Measurements from ENCODE around the gene THUMPD3.

The THUMPD3 gene

GRCh38 chr3:9362731-9363530, at the start of gene THUMPD3:
THUMPD3 (plus strand) TSS chr3:9363054; CDS start chr3:9365069, 2,015 bp downstream.
- peak; percentile 80 to 88 for DNase-seq (ENCODE audit: low read depth in 2 of 2, low spot score in 1 of 2)

- DNase-seq (ENCODE audit: low read depth in 2 of 2, low spot score in 1 of 2): no peak
Measured at GRCh38 chr3:9314796-9315195, 48.1 kb upstream of the THUMPD3 start.

GRCh38 chr3:9316881-9317361, 45.9 kb upstream of the THUMPD3 start:
- no peak for DNase-seq (ENCODE audit: low read depth in 2 of 2, low spot score in 1 of 2)

GRCh38 chr3:9322780-9323179, 40.1 kb upstream of the THUMPD3 start:
- DNase-seq (ENCODE audit: low read depth in 2 of 2, low spot score in 1 of 2): no peak

GRCh38 chr3:9324944-9325343, 37.9 kb upstream of the THUMPD3 start:
- no peak for DNase-seq (ENCODE audit: low read depth in 2 of 2, low spot score in 1 of 2)

- DNase-seq (ENCODE audit: low read depth in 2 of 2, low spot score in 1 of 2): no peak
Measured at GRCh38 chr3:9327578-9327977, 35.3 kb upstream of the THUMPD3 start.

- DNase-seq (ENCODE audit: low read depth in 2 of 2, low spot score in 1 of 2): no peak
Measured at GRCh38 chr3:9330166-9330703, 32.6 kb upstream of the THUMPD3 start.

- DNase-seq (ENCODE audit: low read depth in 2 of 2, low spot score in 1 of 2): no peak
Measured at GRCh38 chr3:9331171-9331570, 31.7 kb upstream of the THUMPD3 start.

- DNase-seq (ENCODE audit: low read depth in 2 of 2, low spot score in 1 of 2): no peak
Measured at GRCh38 chr3:9332250-9333030, 30.4 kb upstream of the THUMPD3 start.

- DNase-seq (ENCODE audit: low read depth in 2 of 2, low spot score in 1 of 2): no peak
Measured at GRCh38 chr3:9339761-9340471, 22.9 kb upstream of the THUMPD3 start.

GRCh38 chr3:9340472-9340902, 22.4 kb upstream of the THUMPD3 start:
- DNase-seq (ENCODE audit: low read depth in 2 of 2, low spot score in 1 of 2): no peak

- DNase-seq (ENCODE audit: low read depth in 2 of 2, low spot score in 1 of 2): no peak
Measured at GRCh38 chr3:9342696-9343095, 20.2 kb upstream of the THUMPD3 start.

- no peak for DNase-seq (ENCODE audit: low read depth in 2 of 2, low spot score in 1 of 2)
Measured at GRCh38 chr3:9343115-9343514, 19.7 kb upstream of the THUMPD3 start.

- no peak for DNase-seq (ENCODE audit: low read depth in 2 of 2, low spot score in 1 of 2)
Measured at GRCh38 chr3:9345041-9345440, 17.8 kb upstream of the THUMPD3 start.

GRCh38 chr3:9346141-9346540, 16.7 kb upstream of the THUMPD3 start:
- no peak for DNase-seq (ENCODE audit: low read depth in 2 of 2, low spot score in 1 of 2)

GRCh38 chr3:9347081-9347480, 15.8 kb upstream of the THUMPD3 start:
- DNase-seq (ENCODE audit: low read depth in 2 of 2, low spot score in 1 of 2): no peak

GRCh38 chr3:9347887-9348286, 15.0 kb upstream of the THUMPD3 start:
- DNase-seq (ENCODE audit: low read depth in 2 of 2, low spot score in 1 of 2): no peak

- DNase-seq (ENCODE audit: low read depth in 2 of 2, low spot score in 1 of 2): no peak
Measured at GRCh38 chr3:9349321-9350117, 13.3 kb upstream of the THUMPD3 start.

GRCh38 chr3:9351709-9352126, 11.1 kb upstream of the THUMPD3 start:
- DNase-seq (ENCODE audit: low read depth in 2 of 2, low spot score in 1 of 2): no peak

All from stimulated activated CD8-positive, alpha-beta memory T cell treated with anti-CD3 and anti-CD28 coated beads, Interleukin-4, amount 100 ng/mL, for 1 hour (primary cell).